ENCODE measurements around the gene TSSK6. TPM values are rescaled to one million over a fixed set of nuclear protein-coding genes. Genes with fewer than 3 reads are reported as not detected.

Gene TSSK6
- total RNA-seq, 1 experiment from 2014 or later: 4.5 TPM

GRCh38 chr19:19489804-19490204 lies 25.5 kb downstream of the TSSK6 start:
- TF ChIP-seq, protein P1, sequence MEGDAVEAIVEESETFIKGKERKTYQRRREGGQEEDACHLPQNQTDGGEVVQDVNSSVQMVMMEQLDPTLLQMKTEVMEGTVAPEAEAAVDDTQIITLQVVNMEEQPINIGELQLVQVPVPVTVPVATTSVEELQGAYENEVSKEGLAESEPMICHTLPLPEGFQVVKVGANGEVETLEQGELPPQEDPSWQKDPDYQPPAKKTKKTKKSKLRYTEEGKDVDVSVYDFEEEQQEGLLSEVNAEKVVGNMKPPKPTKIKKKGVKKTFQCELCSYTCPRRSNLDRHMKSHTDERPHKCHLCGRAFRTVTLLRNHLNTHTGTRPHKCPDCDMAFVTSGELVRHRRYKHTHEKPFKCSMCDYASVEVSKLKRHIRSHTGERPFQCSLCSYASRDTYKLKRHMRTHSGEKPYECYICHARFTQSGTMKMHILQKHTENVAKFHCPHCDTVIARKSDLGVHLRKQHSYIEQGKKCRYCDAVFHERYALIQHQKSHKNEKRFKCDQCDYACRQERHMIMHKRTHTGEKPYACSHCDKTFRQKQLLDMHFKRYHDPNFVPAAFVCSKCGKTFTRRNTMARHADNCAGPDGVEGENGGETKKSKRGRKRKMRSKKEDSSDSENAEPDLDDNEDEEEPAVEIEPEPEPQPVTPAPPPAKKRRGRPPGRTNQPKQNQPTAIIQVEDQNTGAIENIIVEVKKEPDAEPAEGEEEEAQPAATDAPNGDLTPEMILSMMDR (conservative IDR thresholded peaks at IDR 0.05; ENCODE audit: low read depth, low read length): no peak
- no peak for TF ChIP-seq EZH2 (IDR thresholded peaks at IDR 0.05; ENCODE audit: low read length, unreplicated experiment)
- no peak for TF ChIP-seq EZH2phosphoT487 (IDR thresholded peaks at IDR 0.05; ENCODE audit: borderline replicate concordance, low read length)

DNA sequence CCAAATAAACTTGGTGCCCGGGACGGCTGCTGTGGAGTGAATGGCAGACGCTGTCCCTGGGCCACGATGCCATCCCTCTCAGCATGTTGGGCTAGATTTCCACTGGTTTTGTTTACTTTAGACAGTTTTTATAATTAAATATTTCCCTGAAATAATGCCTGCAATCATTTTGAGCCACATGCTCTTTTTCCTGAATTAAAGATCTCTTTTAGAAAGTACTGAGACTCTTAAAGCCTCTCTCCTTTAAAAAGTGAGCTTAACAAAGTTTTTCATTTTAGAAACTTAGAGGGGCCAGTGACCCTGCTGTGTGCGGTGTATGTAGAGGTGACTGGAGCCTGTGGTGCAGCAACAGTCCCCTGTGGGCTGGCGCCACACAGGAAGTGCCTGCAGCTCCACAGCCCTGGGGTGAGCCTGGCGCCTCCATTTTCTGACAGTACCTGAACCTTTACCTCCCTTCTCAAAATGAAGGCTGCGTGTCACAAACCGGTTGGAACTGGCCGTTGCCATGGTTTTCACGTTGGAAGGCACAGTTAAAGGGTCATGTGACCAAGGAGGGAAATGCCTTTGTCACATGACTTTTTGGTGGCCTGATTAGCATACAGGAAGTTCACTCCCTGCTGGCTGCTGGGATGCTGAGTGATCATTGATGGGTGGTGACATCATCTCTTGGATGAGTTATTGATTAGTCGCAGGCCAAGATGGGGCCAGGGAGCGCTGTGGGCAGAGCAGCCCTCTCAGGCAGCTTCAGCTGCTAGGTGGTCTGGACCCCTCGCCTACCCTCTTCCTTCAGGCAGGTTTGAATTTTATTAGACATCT lies 26.3 kb downstream of the TSSK6 start:
- no peaks in the 10 kb centered on the region for H3F3A ChIP-seq (ENCODE audit: low read length, unreplicated experiment)
- peak overlapping the region; percentile 23; the same call in 1 of the 2 replicates for H2AFZ ChIP-seq (ENCODE audit: low read length)
- H3K79me2 ChIP-seq (ENCODE audit: low read length): peaks cover 34% of the 10 kb centered on the region
- peaks cover 22% of the 10 kb centered on the region for H3K4me1 ChIP-seq (ENCODE audit: insufficient read depth, low read length)
- TSS peak; percentile 33 for BruUV-seq (replicated peaks)
- peaks cover 18% of the 10 kb centered on the region for H3K36me3 ChIP-seq (ENCODE audit: low read depth, low read length)
- H3K4me2 ChIP-seq (ENCODE audit: low read length): peak overlapping the region; percentile 13; the same call in 1 of the 2 replicates
- DNase-seq (peak; percentile 72), ATAC-seq (peak; percentile 45)
- no peak overlapping the region for H3K4me3 ChIP-seq (ENCODE audit: low read length)
- POLR2A ChIA-PET (ENCODE audit: unreplicated experiment): interaction anchor here (0.5 to 0.7 kb wide), 2 partner anchors 112 to 167 kb away, joined by 3 read pairs; no protein-coding TSS in a partner anchor
- no peaks in the 10 kb centered on the region for H4K20me1 ChIP-seq (ENCODE audit: low read length)
- H3K27ac ChIP-seq (ENCODE audit: low read length): peak overlapping the region; percentile 76
- no peaks in the 10 kb centered on the region for H3K27me3 ChIP-seq (ENCODE audit: low read length)
- intact Hi-C loops (cut with micrococcal nuclease): loop anchor here (2.0 kb wide), 1 partner anchor 82 kb away; no protein-coding TSS in a partner anchor
- peak overlapping the region; percentile 47 for H3K9ac ChIP-seq (ENCODE audit: low read length)
- CTCF ChIA-PET: interaction anchor here (0.6 kb wide), 1 partner anchor 45 kb away, joined by 3 read pairs; no protein-coding TSS in a partner anchor
- H3K9me2 ChIP-seq (replicated peaks; ENCODE audit: low read length): no peaks in the 10 kb centered on the region
- TF ChIP-seq EZH2phosphoT487 (IDR thresholded peaks at IDR 0.05; ENCODE audit: borderline replicate concordance, low read length) (no peak), EZH2 (IDR thresholded peaks at IDR 0.05; ENCODE audit: low read length, unreplicated experiment) (no peak)
- TF ChIP-seq, protein P1 (conservative IDR thresholded peaks at IDR 0.05; ENCODE audit: low read depth, low read length): no peak
- no peaks in the 10 kb centered on the region for H3K9me3 ChIP-seq (ENCODE audit: low read length)

More at GRCh38 chr19:19489804-19490204, 25.5 kb downstream of the TSSK6 start:
- no peaks in the 10 kb centered on the region for H3K9me2 ChIP-seq (replicated peaks; ENCODE audit: low read length)
- peaks cover 22% of the 10 kb centered on the region for H3K4me1 ChIP-seq (ENCODE audit: insufficient read depth, low read length)
- no peak overlapping the region for H3K9ac ChIP-seq (ENCODE audit: low read length)
- no peaks in the 10 kb centered on the region for H3K9me3 ChIP-seq (ENCODE audit: low read length)
- no peak overlapping the region for H3K4me3 ChIP-seq (ENCODE audit: low read length)
- POLR2A ChIA-PET (ENCODE audit: unreplicated experiment): no interaction called here
- CTCF ChIA-PET: interaction anchor here (0.5 to 1.1 kb wide), 4 partner anchors 18 to 123 kb away, joined by 3 to 7 read pairs (median 4); no protein-coding TSS in a partner anchor
- H3K4me2 ChIP-seq (ENCODE audit: low read length): no peak overlapping the region
- intact Hi-C loops (cut with micrococcal nuclease): loop anchor here (1.0 to 2.0 kb wide), 2 partner anchors 83 to 124 kb away; no protein-coding TSS in a partner anchor
- H3K27me3 ChIP-seq (ENCODE audit: low read length): no peaks in the 10 kb centered on the region
- ATAC-seq (peak; percentile 4; the same call in 1 of the 2 replicates), DNase-seq (no peak)
- H4K20me1 ChIP-seq (ENCODE audit: low read length): no peaks in the 10 kb centered on the region
- H3F3A ChIP-seq (ENCODE audit: low read length, unreplicated experiment): no peaks in the 10 kb centered on the region
- peak overlapping the region; percentile 76 for H3K27ac ChIP-seq (ENCODE audit: low read length)
- H3K79me2 ChIP-seq (ENCODE audit: low read length): peaks cover 32% of the 10 kb centered on the region
- peaks cover 25% of the 10 kb centered on the region for H3K36me3 ChIP-seq (ENCODE audit: low read depth, low read length)
- no peak overlapping the region for H2AFZ ChIP-seq (ENCODE audit: low read length)
- BruUV-seq (replicated peaks): no TSS peak

Measured in PC-3 (cell line).